Measurements from ENCODE around the gene JHY. TPM values are rescaled to one million over a fixed set of nuclear protein-coding genes. Genes with fewer than 3 reads are reported as not detected.

Gene JHY
- total and polyA plus RNA-seq, 10 donors: 1.0 to 5.6 (median 4.4) TPM

GRCh38 chr11:122954455-122954854, 71.9 kb downstream of the JHY start:
- TF ChIP-seq POLR2AphosphoS5 (IDR thresholded peaks at IDR 0.05) (no peak), POLR2A (IDR thresholded peaks at IDR 0.05) (no peak)
- TF ChIP-seq, protein P1, sequence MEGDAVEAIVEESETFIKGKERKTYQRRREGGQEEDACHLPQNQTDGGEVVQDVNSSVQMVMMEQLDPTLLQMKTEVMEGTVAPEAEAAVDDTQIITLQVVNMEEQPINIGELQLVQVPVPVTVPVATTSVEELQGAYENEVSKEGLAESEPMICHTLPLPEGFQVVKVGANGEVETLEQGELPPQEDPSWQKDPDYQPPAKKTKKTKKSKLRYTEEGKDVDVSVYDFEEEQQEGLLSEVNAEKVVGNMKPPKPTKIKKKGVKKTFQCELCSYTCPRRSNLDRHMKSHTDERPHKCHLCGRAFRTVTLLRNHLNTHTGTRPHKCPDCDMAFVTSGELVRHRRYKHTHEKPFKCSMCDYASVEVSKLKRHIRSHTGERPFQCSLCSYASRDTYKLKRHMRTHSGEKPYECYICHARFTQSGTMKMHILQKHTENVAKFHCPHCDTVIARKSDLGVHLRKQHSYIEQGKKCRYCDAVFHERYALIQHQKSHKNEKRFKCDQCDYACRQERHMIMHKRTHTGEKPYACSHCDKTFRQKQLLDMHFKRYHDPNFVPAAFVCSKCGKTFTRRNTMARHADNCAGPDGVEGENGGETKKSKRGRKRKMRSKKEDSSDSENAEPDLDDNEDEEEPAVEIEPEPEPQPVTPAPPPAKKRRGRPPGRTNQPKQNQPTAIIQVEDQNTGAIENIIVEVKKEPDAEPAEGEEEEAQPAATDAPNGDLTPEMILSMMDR (IDR thresholded peaks at IDR 0.05 in 8 of 11, conservative IDR thresholded peaks at IDR 0.05 in 3 of 11): no peak
- Histone ChIP-seq H3K27me3 (replicated peaks in 1 of 7) (no peaks in the 10 kb centered on the region), H3K27ac (no peak overlapping the region), H3K9me3 (no peaks in the 10 kb centered on the region), H3K4me3 (no peak overlapping the region), H3K36me3 (peaks cover 0 to 4% (median 1%) of the 10 kb centered on the region in 6 donors), H3K4me1 (peaks cover 0 to under 1% (median 0%) of the 10 kb centered on the region in 6 donors)
- intact Hi-C loops (cut with DNase I; ENCODE audit: low total_unique reads): no loop called here
- WGBS, 5 donors: 78 to 88% (median 84%) methylated on average over 4 of the region's 4 CpGs
- no peak for DNase-seq

DNA sequence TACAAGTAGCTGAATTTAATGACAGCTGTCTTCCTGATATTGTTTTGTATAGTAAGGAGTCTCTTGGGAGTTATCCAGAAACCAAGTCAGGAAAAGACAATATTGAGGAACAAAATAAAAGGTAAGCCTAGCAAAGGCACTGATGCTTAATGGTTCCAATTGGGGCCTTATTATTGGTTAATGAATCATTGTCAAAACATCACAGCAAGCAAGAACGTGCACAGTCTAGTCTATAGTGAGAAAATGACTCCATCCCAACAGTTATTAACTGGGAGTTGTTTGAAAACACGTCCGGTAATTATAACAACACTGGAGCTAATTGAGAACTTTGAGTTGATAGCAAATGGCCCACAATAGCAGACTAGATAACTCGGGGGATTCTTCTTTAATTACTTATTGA, 81.4 kb downstream of the JHY start:
- Histone ChIP-seq H3K27ac (no peak overlapping the region), H3K27me3 (replicated peaks in 1 of 7) (peaks cover 0 to 31% (median 5%) of the 10 kb centered on the region in 7 donors), H3K4me1 (no peaks in the 10 kb centered on the region), H3K4me3 (no peak overlapping the region), H3K9me3 (peaks cover 0 to 4% (median 0%) of the 10 kb centered on the region in 8 donors), H3K36me3 (peaks cover 0 to 4% (median 0%) of the 10 kb centered on the region in 6 donors)
- no peak for TF ChIP-seq POLR2A (IDR thresholded peaks at IDR 0.05)
- TF ChIP-seq POLR2AphosphoS5 (IDR thresholded peaks at IDR 0.05): no peak
- TF ChIP-seq, protein P1 (IDR thresholded peaks at IDR 0.05 in 8 of 11, conservative IDR thresholded peaks at IDR 0.05 in 3 of 11): no peak
- WGBS, 5 donors: 74 to 81% (median 77%) methylated on average over 4 of the region's 4 CpGs
- intact Hi-C loops (cut with DNase I; ENCODE audit: low total_unique reads): no loop called here
- DNase-seq: no peak

GRCh38 chr11:122976061-122976733, 93.6 kb downstream of the JHY start:
- 11 to 23% (median 13%) methylated on average over 21 of the region's 21 CpGs for WGBS, 5 donors
- no peak for TF ChIP-seq POLR2A (IDR thresholded peaks at IDR 0.05)
- TF ChIP-seq, protein P1 (IDR thresholded peaks at IDR 0.05 in 8 of 11, conservative IDR thresholded peaks at IDR 0.05 in 3 of 11): no peak
- TF ChIP-seq POLR2AphosphoS5 (IDR thresholded peaks at IDR 0.05): no peak
- peaks cover 7 to 34% (median 18%) of the 10 kb centered on the region in 6 donors for H3K4me1 ChIP-seq
- H3K4me3 ChIP-seq: no peak overlapping the region
- no peak overlapping the region for H3K27ac ChIP-seq
- no peak for DNase-seq
- peaks cover 7 to 99% (median 77%) of the 10 kb centered on the region in 7 donors for H3K27me3 ChIP-seq (replicated peaks in 1 of 7)
- intact Hi-C loops (cut with DNase I; ENCODE audit: low total_unique reads): no loop called here
- no peaks in the 10 kb centered on the region for H3K36me3 ChIP-seq
- H3K9me3 ChIP-seq: no peaks in the 10 kb centered on the region

DNA sequence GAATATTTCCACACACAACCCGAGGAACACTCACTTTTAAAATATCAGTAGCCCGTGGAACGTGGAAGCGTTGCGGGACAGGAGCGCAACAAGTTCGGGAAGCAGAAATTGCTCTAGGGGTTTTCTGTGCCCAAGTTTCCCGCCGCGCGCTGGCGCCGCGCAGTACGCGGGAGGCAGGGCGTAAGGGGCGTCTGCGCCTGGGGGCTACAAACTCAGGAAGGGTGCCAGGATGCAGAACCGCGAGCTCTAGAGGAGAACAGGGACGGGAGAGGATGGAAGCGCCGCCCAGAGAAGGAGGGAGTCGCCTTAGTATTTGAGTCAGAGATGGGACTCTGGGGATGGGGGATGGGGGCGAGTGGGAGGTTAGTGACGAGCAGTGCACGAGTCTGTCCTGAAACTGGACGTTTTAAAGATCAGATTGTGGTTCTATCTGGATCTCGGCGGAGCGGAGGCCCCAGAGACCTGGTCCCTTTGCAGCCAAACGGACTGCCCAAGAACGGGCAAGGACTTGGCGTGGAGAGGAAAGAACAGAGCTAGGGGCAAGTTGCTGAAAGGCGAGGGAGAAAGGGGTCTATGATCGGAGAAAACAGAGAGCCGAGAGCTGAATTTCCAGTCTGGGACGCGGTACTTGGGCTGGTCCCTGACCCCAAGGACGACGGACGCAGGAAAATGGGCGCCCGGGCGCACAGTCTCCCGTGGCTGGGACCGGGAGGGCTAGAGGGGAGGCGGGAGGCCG, 94.3 kb downstream of the JHY start:
- TF ChIP-seq, protein P1 (IDR thresholded peaks at IDR 0.05 in 8 of 11, conservative IDR thresholded peaks at IDR 0.05 in 3 of 11): no peak
- TF ChIP-seq POLR2A (IDR thresholded peaks at IDR 0.05) (no peak), POLR2AphosphoS5 (IDR thresholded peaks at IDR 0.05) (no peak)
- H3K27me3 ChIP-seq (replicated peaks in 1 of 7): peaks cover 11 to 99% (median 84%) of the 10 kb centered on the region in 7 donors
- H3K9me3 ChIP-seq: no peaks in the 10 kb centered on the region
- H3K4me1 ChIP-seq: peaks cover 7 to 38% (median 20%) of the 10 kb centered on the region in 6 donors
- peak overlapping the region in 5 of 8 donors; percentile 7 to 47 (median 23) for H3K4me3 ChIP-seq
- DNase-seq: no peak
- intact Hi-C loops (cut with DNase I; ENCODE audit: low total_unique reads): no loop called here
- H3K27ac ChIP-seq: no peak overlapping the region
- no peaks in the 10 kb centered on the region for H3K36me3 ChIP-seq
- WGBS, 5 donors: 3 to 10% (median 5%) methylated on average over 47 to 50 of the region's 50 CpGs

Data from spleen (tissue), 11 donors.